Natural killer cell (primary cell): ENCODE data around the gene STARD7. TPM values are rescaled to one million over a fixed set of nuclear protein-coding genes. Genes with fewer than 3 reads are reported as not detected.
"Not testable (repeated sequence)": the region's sequence is repeated elsewhere in the genome, so short reads cannot be mapped to it uniquely, and the experiment has no call there.

ENCODE experiments used
- ATAC-seq, 3 donors: fragments of 150-1000 bp in 2 of 3; fragments of 200-7000 bp in 1 of 3; cut with Tn5 transposase; 1 replicate in 1 of 3; 2 replicates in 2 of 3; pipeline ENCODE4 v1.10.0; 2021; ENCODE audit warnings: mild to moderate bottlenecking in 2 of 3, moderate library complexity in 2 of 3
- DNase-seq, 2 donors: peaks; one replicate each; pipeline versions ENCODE4 v3.0.0 to v3.0.0-alpha.2; 2013 to 2021; ENCODE audit warnings: mixed read lengths in 1 of 2
- H3K27ac ChIP-seq: one replicate; pipeline ENCODE4 v1.5.1; 2013; ENCODE audit warnings: mild to moderate bottlenecking, low read length
- H3K27me3 ChIP-seq: one replicate; pipeline ENCODE4 v1.6.1; 2013; ENCODE audit warnings: low read length; ENCODE audit not compliant: control insufficient read depth, insufficient read depth
- H3K36me3 ChIP-seq: one replicate; pipeline ENCODE4 v1.6.1; 2013; ENCODE audit warnings: low read length; ENCODE audit not compliant: control insufficient read depth, insufficient read depth
- H3K4me1 ChIP-seq: one replicate; pipeline ENCODE4 v1.6.1; 2013; ENCODE audit warnings: low read length; ENCODE audit not compliant: control insufficient read depth, insufficient read depth
- H3K4me3 ChIP-seq: one replicate; pipeline ENCODE4 v1.5.1; 2013; ENCODE audit warnings: low read length
- H3K9me3 ChIP-seq: one replicate; pipeline ENCODE4 v1.6.1; 2013; ENCODE audit warnings: low read length; ENCODE audit not compliant: control insufficient read depth, insufficient read depth
- H3K27ac Mint-ChIP-seq, 2 donors: one replicate each; pipeline ENCODE4 v1.8.0; 2022; ENCODE audit warnings: mild to moderate bottlenecking in 2 of 2, mixed read lengths in 2 of 2, moderate library complexity in 1 of 2
- H3K27me3 Mint-ChIP-seq, 2 donors: one replicate each; pipeline ENCODE4 v1.8.0; 2022; ENCODE audit warnings: low read depth in 2 of 2, mixed read lengths in 2 of 2
- H3K36me3 Mint-ChIP-seq: one replicate; pipeline ENCODE4 v1.8.0; 2022; ENCODE audit warnings: mixed read lengths
- H3K4me1 Mint-ChIP-seq, 2 donors: one replicate each; pipeline ENCODE4 v1.8.0; 2022; ENCODE audit warnings: mixed read lengths in 2 of 2
- H3K4me3 Mint-ChIP-seq: one replicate; pipeline ENCODE4 v1.8.0; 2022; ENCODE audit warnings: mild to moderate bottlenecking, moderate library complexity, mixed read lengths
- H3K9me3 Mint-ChIP-seq, 2 donors: one replicate each; pipeline ENCODE4 v1.8.0; 2022; ENCODE audit warnings: mixed read lengths in 2 of 2
- CTCF ChIP-seq: fragments of 200-600 bp; IDR thresholded peaks from one replicate; pipeline ENCODE4 v1.8.0; 2022; ENCODE audit warnings: antibody characterized with exemption
- WGBS: methylation state at CpG from one replicate; pipeline ENCODE4 v1.1.7; 2013; ENCODE audit warnings: missing lambda C conversion rate; ENCODE audit not compliant: insufficient coverage; 5-methylcytosine and 5-hydroxymethylcytosine counted together
- intact Hi-C: fragments of 100-400 bp; cut with micrococcal nuclease; formaldehyde crosslinking; loops from one replicate; pipeline ENCODE4 v1.14.2; 2022
- total RNA-seq, 4 donors: library from RNA; stranded (reverse); fragments of 120-200 nt in 1 of 4; gene quantifications; one replicate each; pipeline versions ENCODE4 v1.2.3 to v1.2.4, GENCODE V29; 2013 to 2022

STARD7 gene
- total RNA-seq, 3 donors from 2014 or later (not counting 1 experiment from before 2014, with no cell fraction given) = 62.6 to 106 (median 86.1) TPM

GRCh38 chr2:96143231-96143847, 65.3 kb downstream of the STARD7 start:
- Histone ChIP-seq H3K27ac (peak overlapping the region; percentile 47), H3K9me3 (no peaks in the 10 kb centered on the region), H3K27me3 (no peaks in the 10 kb centered on the region), H3K36me3 (peaks cover 26% of the 10 kb centered on the region), H3K4me1 (peaks cover 76% of the 10 kb centered on the region), H3K4me3 (peak overlapping the region; percentile 71)
- 48% methylated on average over 10 of the region's 10 CpGs for WGBS
- no peak for TF ChIP-seq CTCF
- Mint-ChIP-seq H3K36me3 (no peaks in the 10 kb centered on the region), H3K4me1 (peaks cover 26 to 64% of the 10 kb centered on the region in 2 donors), H3K27ac (peak overlapping the region; percentile 87 to 94), H3K27me3 (no peaks in the 10 kb centered on the region), H3K9me3 (no peaks in the 10 kb centered on the region), H3K4me3 (peak overlapping the region; percentile 94)
- DNase-seq (peak in 1 of 2 donors; percentile 62), ATAC-seq (no peak)
- intact Hi-C loops = no loop called here

- peak overlapping the region; percentile 87 to 94 for H3K27ac Mint-ChIP-seq
- TF ChIP-seq CTCF = no peak
- H3K9me3 Mint-ChIP-seq = no peaks in the 10 kb centered on the region
- peak overlapping the region; percentile 94 for H3K4me3 Mint-ChIP-seq
- no peaks in the 10 kb centered on the region for H3K9me3 ChIP-seq
- no peaks in the 10 kb centered on the region for H3K27me3 Mint-ChIP-seq
- peaks cover 21 to 64% of the 10 kb centered on the region in 2 donors for H3K4me1 Mint-ChIP-seq
- ATAC-seq (no peak), DNase-seq (peak in 1 of 2 donors; percentile 80)
- no peaks in the 10 kb centered on the region for H3K36me3 Mint-ChIP-seq
- peaks cover 26% of the 10 kb centered on the region for H3K36me3 ChIP-seq
- peak overlapping the region; percentile 71 for H3K4me3 ChIP-seq
- WGBS = 68% methylated on average over 24 of the region's 26 CpGs
- intact Hi-C loops = no loop called here
- H3K27me3 ChIP-seq = no peaks in the 10 kb centered on the region
- peaks cover 76% of the 10 kb centered on the region for H3K4me1 ChIP-seq
- H3K27ac ChIP-seq = peak overlapping the region; percentile 35
Measured at GRCh38 chr2:96142217-96143113, 66.2 kb downstream of the STARD7 start.

DNA sequence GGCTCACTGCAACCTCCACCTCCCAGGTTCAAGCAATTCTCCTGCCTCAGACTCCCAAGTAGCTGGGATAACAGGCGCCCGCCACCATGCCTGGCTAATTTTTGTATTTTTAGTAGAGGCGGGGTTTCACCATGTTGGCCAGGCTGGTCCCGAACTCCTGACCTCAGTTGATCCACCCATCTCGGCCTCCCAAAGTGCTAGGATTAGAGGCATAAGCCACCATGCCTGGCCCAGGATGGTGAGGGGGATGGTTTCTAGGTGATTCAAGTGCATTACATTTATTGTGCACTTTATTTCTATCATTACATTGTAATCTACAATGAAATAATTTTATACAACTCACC, 67.0 kb downstream of the STARD7 start:
- peaks cover 21 to 63% of the 10 kb centered on the region in 2 donors for H3K4me1 Mint-ChIP-seq
- peaks cover 26% of the 10 kb centered on the region for H3K36me3 ChIP-seq

GRCh38 chr2:96140941-96141623, 67.5 kb downstream of the STARD7 start:
- Histone ChIP-seq H3K9me3 (no peaks in the 10 kb centered on the region), H3K4me3 (no peak overlapping the region), H3K27ac (no peak overlapping the region), H3K4me1 (peaks cover 69% of the 10 kb centered on the region), H3K27me3 (no peaks in the 10 kb centered on the region), H3K36me3 (peaks cover 26% of the 10 kb centered on the region)
- Mint-ChIP-seq H3K27ac (peak overlapping the region in 1 of 2 donors; percentile 94), H3K4me1 (peaks cover 21 to 57% of the 10 kb centered on the region in 2 donors), H3K4me3 (no peak overlapping the region), H3K9me3 (no peaks in the 10 kb centered on the region), H3K27me3 (no peaks in the 10 kb centered on the region), H3K36me3 (no peaks in the 10 kb centered on the region)
- WGBS = 94% methylated on average over 13 of the region's 13 CpGs
- intact Hi-C loops = no loop called here
- no peak for TF ChIP-seq CTCF
- DNase-seq (no peak), ATAC-seq (no peak)

More for the DNA sequence above, 67.0 kb downstream of the STARD7 start:
- ATAC-seq, H3K27ac ChIP-seq, H3K9me3 Mint-ChIP-seq, H3K27me3 ChIP-seq, DNase-seq, H3K4me3 ChIP-seq, H3K27me3 Mint-ChIP-seq, H3K9me3 ChIP-seq, H3K36me3 Mint-ChIP-seq, intact Hi-C loops: not testable (repeated sequence)
- 89% methylated on average over 5 of the region's 5 CpGs for WGBS
- peaks cover 74% of the 10 kb centered on the region for H3K4me1 ChIP-seq
- peak overlapping the region; percentile 87 to 94 for H3K27ac Mint-ChIP-seq
- H3K4me3 Mint-ChIP-seq = peak overlapping the region; percentile 94
